Transverse colon (tissue), 3 donors: Measurements from ENCODE around the gene EFCAB11.

ENCODE experiments used
- POLR2A ChIP-seq: fragments of 450-650 bp; IDR thresholded peaks from one replicate; pipeline ENCODE4 v1.6.1; 2016; ENCODE audit warnings: antibody characterized with exemption, mild to moderate bottlenecking, moderate library complexity
- TF ChIP-seq, protein P1 (sequence below), 5 experiments: fragments of 200-600 bp in 3 of 5; fragments of 450-650 bp in 2 of 5; sonication (generic) in 3 of 5; IDR thresholded peaks; 1 replicate in 2 of 5; 2 replicates in 3 of 5; pipeline ENCODE4 v1.5.1; 2016 to 2017; ENCODE audit warnings: antibody characterized with exemption in 5 of 5, inconsistent platforms in 3 of 5, mild to moderate bottlenecking in 2 of 5, moderate library complexity in 1 of 5

DNA sequence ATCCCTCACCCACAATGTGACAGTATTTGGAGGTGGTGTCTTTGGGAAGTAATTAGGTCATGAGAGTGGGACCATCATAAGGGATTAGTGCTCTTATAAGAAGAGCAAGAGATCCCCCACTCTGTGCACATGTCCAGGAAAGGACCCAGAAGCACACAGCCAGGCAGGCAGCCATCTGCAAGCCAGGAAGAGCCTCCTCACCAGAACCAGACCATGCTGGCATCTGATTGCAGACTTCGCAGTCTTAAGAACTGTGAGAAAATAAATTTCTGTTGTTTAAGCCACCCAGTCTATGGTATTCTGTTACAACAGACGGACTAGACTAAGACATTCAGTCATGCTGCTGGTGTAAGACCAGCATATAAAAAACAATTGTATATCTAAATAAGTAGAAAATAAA is 69.8 kb downstream of the EFCAB11 start:
- TF ChIP-seq POLR2A = no peak
- TF ChIP-seq, protein P1, sequence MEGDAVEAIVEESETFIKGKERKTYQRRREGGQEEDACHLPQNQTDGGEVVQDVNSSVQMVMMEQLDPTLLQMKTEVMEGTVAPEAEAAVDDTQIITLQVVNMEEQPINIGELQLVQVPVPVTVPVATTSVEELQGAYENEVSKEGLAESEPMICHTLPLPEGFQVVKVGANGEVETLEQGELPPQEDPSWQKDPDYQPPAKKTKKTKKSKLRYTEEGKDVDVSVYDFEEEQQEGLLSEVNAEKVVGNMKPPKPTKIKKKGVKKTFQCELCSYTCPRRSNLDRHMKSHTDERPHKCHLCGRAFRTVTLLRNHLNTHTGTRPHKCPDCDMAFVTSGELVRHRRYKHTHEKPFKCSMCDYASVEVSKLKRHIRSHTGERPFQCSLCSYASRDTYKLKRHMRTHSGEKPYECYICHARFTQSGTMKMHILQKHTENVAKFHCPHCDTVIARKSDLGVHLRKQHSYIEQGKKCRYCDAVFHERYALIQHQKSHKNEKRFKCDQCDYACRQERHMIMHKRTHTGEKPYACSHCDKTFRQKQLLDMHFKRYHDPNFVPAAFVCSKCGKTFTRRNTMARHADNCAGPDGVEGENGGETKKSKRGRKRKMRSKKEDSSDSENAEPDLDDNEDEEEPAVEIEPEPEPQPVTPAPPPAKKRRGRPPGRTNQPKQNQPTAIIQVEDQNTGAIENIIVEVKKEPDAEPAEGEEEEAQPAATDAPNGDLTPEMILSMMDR (IDR thresholded peaks at IDR 0.05) = no peak
